GM06990 (cell line): ENCODE results near the gene ACTA1.

Experiments used
- DNase-seq: peaks from one replicate; pipeline ENCODE4 v3.0.0-alpha.2; 2011; ENCODE audit not compliant: insufficient read length; ENCODE audit errors: extremely low read depth
- H3K27me3 ChIP-seq: replicated peaks from 2 replicates; pipeline ENCODE4 v1.6.0; 2011; ENCODE audit warnings: low read length; ENCODE audit not compliant: control insufficient read depth, insufficient read depth
- H3K36me3 ChIP-seq: 2 replicates; pipeline ENCODE4 v1.5.1; 2011; ENCODE audit warnings: low read length; ENCODE audit not compliant: control insufficient read depth, insufficient read depth
- H3K4me3 ChIP-seq: replicated peaks from 2 replicates; pipeline ENCODE4 v1.5.1; 2011; ENCODE audit warnings: low read depth, mild to moderate bottlenecking, control low read depth, low read length
- CTCF ChIP-seq: IDR thresholded peaks from 2 replicates; pipeline ENCODE4 v1.5.1; 2011; ENCODE audit warnings: low read length, control low read depth, mild to moderate bottlenecking, inconsistent platforms; ENCODE audit not compliant: insufficient read depth, poor library complexity, severe bottlenecking

Gene ACTA1

GRCh38 chr1:229461032-229461668 is 27.3 kb upstream of the ACTA1 start:
- Histone ChIP-seq H3K4me3 (no peak overlapping the region), H3K27me3 (no peaks in the 10 kb centered on the region), H3K36me3 (peaks cover 14% of the 10 kb centered on the region)
- no peak for DNase-seq
- no peak for TF ChIP-seq CTCF

GRCh38 chr1:229459815-229460214 is 25.9 kb upstream of the ACTA1 start:
- Histone ChIP-seq H3K36me3 (peaks cover 14% of the 10 kb centered on the region), H3K27me3 (no peaks in the 10 kb centered on the region), H3K4me3 (no peak overlapping the region)
- DNase-seq: no peak
- TF ChIP-seq CTCF: no peak

- H3K36me3 ChIP-seq: peaks cover 10% of the 10 kb centered on the region
- no peak for DNase-seq
- H3K4me3 ChIP-seq: no peak overlapping the region
Measured at GRCh38 chr1:229457436-229457835, 23.5 kb upstream of the ACTA1 start.

GRCh38 chr1:229456016-229456415 is 22.1 kb upstream of the ACTA1 start:
- no peak for DNase-seq
- TF ChIP-seq CTCF: no peak
- Histone ChIP-seq H3K4me3 (no peak overlapping the region), H3K36me3 (peaks cover 10% of the 10 kb centered on the region), H3K27me3 (no peaks in the 10 kb centered on the region)

More at GRCh38 chr1:229457436-229457835, 23.5 kb upstream of the ACTA1 start:
- no peaks in the 10 kb centered on the region for H3K27me3 ChIP-seq
- no peak for TF ChIP-seq CTCF

- Histone ChIP-seq H3K36me3 (peaks cover 4% of the 10 kb centered on the region), H3K27me3 (no peaks in the 10 kb centered on the region), H3K4me3 (no peak overlapping the region)
- no peak for TF ChIP-seq CTCF
- DNase-seq: no peak
Measured at GRCh38 chr1:229454056-229454455, 20.2 kb upstream of the ACTA1 start.
